Stimulated activated CD4-positive, alpha-beta T cell treated with anti-CD3 and anti-CD28 coated beads, Interleukin-2, amount 100 ng/mL, for 48 hours (primary cell): ENCODE measurements around the gene SETBP1.

Experiments
- DNase-seq, 2 donors: peaks; one replicate each; pipeline ENCODE4 v3.0.0-alpha.2; 2020

The SETBP1 gene

DNA sequence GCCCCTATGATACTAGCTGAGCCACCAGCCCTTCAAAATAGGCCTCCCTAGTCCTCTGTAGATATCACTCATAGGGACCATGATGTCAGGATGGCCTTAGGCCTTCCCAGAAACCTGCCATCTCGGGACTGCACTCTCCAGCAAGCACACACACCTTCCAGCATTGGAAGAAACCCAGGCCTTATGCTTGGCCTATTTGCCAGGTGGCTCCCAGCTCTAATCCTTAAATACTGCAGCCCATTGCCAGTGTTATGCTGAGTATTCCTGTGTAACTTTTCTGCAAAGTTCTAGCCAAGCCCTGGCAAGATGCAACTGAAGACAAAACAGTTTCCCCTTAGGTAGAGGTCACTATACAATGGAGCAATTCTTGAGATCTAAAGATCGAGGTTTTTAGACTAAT lies 316.5 kb downstream of the SETBP1 start:
- DNase-seq: no peak

DNA sequence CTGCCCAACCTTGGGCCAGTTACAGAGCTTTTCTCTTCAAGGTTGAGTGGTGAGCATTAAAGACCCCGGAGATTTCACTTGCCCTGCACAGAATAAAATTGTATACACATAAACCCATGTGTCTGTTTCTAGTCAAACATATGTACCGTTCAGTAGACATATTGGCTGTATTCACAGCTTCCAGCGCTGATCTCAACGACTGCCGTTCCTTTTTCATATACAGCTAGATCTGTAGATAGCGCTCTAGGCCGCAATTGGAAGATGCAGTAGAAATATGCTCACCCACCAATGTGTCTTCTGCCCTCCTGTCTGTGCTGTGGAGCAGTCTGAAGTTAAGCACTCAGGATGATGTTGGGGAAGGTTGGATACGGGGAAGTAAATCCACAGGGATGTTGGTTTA lies 317.7 kb downstream of the SETBP1 start:
- no peak for DNase-seq

DNA sequence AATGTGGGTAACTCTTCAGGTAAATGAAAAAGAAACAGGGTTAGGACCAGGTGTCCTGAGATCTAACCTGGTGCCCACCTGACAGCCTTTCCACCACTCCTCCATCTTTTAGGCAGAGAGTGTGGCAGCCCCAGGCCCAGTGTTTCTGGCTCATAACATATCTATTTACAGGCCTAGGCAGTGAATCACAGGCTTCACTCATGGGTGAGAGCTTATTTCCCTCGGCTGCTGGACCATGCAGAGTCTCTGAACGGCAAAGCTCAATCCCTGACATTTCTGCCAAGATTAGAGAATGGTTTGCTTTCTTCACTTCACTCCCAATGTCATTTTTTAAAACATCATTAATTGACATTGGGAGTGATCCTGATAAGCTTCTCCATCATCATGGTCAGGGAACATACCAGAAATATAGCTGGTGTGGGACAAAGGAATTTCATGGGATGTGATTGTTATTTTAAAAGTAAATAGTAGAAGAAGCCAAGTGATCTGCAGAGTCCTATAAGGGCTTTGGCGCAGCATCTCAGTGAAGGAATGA lies 323.9 kb downstream of the SETBP1 start:
- no peak for DNase-seq

DNA sequence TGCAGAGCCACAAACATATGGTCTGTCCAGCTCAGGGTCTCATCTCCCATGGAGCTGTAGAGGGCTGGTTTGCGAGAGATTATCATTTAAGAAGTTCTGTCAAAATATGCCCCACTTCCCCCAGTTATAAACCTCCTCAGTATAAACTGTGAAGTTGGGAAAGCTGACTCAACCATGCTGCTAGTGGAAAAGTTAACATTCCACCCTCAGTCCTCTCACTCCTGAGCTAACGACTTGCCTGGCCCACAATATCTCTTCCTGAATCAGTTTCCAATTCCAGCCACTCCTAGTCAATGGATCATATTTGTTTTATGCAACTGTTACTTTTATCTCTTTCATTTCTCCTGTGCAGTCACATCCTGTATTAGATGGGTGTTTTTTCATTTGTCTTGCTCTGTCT lies 326.2 kb downstream of the SETBP1 start:
- DNase-seq: no peak

DNA sequence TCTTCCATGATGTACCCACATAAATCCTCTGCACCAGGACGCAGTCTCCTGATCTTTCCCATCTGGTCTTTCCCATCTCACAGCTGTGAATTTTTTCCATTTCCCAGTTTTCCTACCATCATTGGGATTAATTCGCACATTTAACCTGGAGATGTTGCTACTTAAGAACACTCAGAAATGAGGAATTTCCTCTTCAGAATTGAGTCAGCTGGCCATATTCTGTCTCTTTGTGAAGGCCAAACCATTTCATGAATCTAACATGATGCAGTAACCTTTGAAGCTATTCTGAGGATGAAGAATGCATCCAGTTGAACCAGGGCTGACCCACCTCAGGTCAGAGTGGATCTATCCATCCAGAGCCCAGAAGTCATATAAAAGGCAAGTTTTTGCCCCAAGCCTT lies 326.8 kb downstream of the SETBP1 start:
- DNase-seq: no peak

DNA sequence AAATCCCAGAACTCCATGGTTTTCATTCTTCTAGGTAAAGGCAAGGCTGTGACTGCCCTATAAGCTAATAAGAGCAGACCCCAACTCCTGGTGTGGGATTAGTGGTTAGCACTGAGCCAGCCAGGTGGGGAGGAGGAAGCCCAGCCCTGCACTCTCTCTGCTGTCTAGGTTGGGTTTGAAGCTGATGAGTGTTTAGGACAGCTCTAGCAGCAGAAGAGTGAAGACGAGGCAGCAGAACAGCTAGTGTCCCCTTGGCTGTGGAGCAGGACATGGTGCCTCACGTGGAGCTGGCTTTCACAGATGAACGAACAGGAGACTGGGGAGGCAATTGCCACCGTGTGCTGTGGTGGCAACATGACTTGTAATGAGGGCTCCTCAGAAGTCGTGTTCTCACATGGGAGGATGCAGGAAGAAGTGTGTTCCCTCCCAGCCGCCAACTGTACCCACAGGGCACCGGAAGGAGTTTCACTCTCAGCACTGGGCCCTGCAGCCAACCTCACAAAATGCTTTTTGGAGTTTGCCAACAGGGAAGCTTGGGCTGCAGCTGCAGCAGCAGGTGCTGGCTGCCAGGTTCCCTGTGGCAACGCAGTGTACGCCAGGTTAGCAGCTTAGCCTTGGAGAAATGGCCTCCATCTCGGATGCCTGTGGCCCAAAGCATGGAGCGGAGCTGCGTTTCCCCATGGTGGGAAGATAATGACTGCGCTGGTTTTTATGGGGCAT lies 328.2 kb downstream of the SETBP1 start:
- no peak for DNase-seq

DNA sequence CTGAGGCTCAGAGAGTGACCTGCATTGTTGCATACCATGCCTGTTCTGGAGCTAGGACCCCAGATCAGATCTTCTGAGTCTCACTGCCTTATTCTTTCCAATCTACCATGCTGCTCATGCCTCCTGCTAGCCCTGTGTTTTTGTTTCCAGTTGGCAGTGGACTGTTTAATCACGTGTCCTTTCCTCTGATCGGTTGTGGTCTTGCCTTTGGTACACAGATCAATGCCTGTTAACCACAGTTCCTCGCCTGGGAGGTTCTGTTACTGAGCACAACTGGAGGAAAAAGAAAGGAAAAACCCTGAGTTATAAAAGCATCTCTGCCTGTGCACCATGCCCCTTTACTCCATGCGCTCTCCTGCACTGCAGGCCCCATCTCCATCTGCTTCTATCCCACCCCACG lies 329.1 kb downstream of the SETBP1 start:
- DNase-seq: no peak

DNA sequence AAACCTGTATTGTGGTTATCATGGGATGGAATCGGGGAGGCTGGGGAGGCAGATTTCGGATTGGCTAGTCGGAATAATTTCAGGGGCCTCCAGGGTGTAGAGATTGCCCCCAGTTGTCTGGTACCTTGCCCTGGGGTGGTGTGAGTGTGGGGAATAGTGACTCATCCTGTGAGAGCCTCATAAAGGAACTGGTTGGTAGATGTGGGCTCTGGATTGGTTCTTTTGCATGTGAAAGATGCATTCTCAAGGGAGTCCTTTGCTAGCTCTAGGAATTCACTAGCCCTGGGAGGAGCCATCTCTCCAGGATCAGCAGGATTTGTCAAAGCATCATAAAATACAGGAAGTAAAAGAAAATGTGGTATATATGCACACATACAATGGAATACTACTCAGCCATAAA lies 331.6 kb downstream of the SETBP1 start:
- DNase-seq: no peak

DNA sequence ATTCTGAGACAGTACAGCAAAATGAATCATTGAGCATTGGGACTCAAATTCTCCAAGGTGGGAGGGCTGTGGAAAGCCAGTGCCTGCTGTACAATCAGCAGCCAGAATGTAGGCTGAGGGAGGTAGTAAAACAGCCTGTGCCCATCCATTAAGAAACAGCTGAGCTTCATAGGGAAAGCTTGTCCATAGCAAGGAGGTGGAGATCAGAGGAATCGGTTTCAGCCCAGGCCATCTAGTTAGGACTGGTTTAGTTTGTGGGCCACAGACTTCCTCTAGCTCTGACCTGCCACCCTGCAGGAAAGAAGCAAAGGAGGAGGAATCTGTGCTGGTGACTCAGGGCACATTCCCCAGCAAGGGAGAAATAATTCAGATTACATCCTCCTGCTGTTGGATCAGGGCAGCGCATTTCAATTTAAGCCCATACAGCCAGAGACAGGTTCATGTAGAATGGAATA lies 333.4 kb downstream of the SETBP1 start:
- no peak for DNase-seq

DNA sequence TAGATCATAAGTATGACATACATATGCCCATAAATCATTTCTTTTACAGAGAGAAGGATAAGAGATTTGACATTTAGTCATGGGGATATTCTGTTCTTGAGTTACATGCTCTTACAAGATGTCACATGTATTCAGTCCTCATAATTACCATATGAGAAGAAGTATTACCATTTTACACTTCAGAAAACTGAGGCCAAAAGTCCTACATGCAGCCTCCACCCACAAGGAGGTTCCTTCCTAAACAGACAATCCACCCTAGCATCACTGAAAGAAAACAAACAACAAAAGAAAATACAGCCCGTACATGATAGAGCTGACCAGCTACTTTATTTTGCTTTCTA lies 335.1 kb downstream of the SETBP1 start:
- no peak for DNase-seq

DNA sequence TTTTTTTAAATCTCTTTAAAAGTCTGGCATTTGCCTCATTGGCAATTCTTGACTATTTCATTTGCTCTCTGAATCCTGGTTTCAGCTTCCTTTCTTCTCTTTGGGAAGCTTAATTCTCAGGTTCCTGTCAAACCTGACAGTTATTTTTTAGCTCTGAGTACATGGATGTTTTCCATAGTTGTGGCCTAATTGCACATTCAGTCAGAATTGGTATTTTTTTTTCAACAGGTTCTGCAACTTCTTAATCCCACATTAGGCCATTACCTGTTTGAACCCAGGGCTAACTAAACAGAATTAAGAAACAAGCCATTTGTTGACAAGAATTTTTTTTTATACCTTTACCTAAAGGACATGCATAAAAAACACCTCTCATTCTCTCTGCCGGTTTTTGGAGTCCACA lies 338.8 kb downstream of the SETBP1 start:
- DNase-seq: no peak

DNA sequence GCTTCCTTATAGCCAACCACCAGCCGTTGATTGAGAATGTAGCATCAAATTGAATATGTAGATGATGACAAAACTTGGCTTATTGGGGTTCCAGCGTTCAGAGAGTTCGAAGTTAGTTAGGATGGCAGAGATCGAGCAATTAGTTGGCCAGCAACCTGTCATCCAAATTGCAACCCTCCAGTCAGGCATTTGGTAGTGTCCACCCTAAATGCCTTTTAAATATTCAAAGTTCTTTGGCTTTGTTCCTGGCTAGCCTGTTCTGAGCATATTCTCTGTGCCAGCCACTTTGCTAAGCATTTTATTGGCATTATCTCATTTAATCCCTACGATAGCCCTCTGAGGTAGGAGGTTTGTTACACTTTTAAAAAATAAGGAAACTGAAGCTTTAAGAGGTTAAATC lies 342.8 kb downstream of the SETBP1 start:
- DNase-seq: no peak

DNA sequence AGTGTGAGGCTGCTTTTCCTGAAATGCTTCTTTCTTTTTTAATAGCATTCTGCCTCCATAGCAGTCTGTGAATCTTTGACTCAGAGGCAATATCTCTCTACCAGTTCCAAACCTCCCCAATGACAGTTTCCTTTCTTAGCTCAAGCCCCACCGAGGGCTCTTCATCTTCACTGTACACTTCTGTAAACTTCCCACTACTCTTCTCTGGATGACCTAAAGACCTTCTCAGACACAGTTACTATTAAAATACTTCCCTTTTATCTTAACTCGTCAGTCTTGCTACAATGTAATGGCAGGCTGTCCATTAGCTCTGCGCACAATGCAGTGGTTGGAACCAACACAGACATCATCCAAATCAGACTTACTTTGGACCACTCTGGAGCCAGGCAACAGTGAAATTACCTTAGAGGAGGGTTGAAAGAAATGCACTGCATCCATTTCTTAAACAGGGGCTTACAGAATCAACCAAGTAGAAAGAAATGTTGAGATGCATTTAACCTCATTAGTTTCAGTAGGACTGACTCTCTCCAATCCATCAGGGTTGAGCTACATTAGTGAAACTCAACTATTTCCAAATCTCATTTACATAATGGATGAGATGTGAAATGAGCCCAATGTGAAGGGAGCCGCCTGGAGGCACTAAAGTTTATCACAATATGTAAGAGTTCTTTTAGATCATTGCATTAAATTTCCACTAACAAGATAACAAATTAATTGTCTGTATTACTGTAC lies 343.8 kb downstream of the SETBP1 start:
- DNase-seq: no peak

DNA sequence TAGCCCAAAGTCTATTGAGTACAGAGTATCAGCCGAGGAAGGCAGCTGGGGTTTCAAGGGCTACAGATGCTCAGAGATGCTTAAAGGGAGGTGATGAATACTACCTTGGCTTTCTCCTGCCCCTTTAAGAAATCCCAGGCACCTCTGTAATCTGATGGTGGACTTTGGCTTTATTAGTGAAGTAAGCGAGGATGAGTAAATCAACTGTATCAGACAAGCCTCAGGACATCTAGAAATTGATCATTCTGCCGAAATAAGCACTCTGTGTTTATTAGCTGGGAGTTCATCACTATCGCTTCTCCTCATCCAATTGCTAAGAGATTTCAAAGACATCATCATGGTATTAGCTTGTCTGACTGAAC lies 344.4 kb downstream of the SETBP1 start:
- DNase-seq: no peak

DNA sequence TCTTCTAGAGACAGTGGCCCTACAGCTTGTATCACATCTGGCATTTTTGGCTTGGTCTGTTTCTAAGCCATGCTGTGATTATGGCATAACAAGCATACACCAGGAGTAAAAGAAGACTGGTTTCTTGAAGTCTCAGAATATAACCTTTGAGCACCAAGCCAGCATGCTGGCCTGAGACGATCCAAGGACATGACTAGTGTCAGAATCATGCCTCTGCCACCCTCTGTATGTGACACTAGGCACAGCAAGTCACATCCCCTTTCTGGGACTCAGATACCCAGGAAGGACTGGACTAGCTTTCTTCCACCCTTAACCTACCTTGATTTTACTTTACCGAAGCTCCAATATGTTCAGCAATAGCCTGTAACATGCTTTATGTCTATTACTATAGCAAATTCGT lies 345.5 kb downstream of the SETBP1 start:
- DNase-seq: no peak

DNA sequence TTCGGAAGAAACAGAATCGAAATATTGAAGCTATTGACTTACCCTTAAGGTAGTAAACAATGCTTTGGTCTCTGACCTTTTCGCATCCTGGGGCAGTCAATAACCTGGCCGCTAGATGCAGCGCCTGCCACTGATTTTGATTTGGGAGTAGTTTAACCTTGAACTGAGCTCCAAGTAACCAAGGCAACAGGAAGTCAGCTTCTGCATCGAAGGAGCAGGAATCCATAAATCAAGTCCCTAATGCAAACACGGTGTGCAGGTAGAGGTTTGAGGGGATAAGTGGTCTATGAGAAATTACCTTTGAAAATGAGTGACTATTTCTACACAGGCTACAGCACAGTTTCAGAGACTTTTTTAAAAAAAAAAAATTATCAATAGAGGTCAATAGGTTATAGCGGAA lies 353.5 kb downstream of the SETBP1 start:
- no peak for DNase-seq

DNA sequence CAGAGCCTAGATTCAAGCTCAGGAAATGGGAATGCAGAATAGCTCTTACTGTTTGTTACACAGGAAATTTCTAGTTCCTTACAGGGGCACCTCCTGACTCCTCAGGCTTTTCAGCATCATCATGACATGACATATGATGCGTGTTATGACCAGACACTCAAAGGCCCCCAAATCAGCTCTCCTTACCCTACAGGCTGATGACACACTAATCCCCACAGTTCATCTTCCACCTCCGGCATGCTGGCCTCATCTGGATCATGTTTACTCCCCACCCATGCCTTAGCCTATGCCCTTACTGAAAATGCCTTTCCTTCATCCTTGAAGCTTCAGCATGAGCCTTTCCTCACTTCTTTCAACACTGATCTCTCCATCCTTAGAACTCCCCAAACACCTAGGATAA lies 356.9 kb downstream of the SETBP1 start:
- no peak for DNase-seq

DNA sequence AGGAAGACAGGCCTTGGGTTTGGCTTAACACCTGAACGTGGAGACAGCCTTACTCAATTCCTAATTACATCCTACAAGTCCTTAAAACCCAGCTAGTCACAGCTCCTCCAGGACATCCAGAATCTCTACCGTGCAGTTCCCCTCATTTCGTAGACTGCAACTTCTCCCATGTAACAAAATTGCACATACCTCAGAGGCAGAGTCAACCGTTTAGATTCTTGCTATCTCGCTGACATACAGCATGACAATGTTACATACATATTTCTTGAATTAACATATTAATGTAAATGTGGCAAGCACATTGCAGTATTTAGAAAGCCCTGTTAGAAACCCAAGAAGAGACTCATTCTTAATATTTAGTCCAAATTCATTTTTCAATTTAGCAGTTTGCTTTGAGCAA lies 358.7 kb downstream of the SETBP1 start:
- no peak for DNase-seq

DNA sequence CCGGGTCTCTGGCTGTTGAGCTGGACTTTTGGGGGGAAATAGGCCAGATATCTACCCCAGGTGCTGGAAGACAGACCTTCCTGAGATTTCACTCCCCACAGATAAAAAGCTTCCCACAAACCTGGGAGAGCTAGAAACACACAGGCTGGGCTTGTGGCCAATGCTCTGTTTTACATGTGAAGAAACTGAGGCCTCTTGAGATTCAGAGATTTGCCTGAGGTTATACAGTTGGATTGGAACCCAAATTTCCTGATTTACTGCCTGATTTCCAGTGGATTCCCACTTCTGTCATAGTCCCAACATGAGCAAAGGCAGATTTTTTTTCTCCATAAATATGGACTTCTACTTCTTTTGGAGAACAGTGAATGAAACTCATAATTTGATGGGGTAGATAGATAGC lies 360.2 kb downstream of the SETBP1 start:
- DNase-seq: no peak

DNA sequence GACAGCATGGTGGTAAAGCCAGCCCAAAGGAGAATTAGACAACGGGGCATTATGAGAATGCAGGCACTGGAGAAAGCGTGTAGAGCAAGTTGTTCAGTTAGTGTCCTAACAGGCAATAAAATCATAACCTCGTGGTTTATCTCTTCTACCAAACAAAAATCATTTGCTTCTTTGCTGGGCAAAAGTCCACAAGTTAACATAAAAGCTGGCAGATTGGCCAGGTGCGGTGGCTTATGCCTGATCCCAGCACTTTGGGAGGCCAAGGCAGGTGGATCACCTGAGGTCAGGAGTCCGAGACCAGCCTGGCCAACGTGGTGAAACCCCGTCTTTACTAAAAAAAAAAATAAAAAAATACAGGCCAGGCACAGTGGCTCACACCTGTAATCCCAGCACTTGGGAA lies 364.1 kb downstream of the SETBP1 start:
- no peak for DNase-seq

DNA sequence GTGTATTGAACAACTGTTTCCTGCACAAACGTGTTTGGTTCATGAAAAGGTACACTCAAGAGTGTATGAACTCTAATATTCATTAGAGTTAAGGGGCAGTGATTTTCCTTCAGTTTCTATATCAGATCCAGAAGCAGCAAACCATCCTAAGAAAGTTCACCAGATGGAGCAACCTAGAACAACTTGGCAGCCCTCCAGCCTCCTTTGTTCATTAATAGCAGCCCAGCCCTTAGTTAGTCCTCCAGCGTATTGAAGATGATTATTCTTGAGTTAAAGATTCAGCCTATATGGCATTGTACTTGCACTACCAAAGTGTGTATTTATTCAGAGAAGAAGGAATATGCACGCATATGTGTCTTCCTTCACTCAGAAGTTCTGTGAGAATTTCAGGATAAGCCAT lies 365.5 kb downstream of the SETBP1 start:
- no peak for DNase-seq

DNA sequence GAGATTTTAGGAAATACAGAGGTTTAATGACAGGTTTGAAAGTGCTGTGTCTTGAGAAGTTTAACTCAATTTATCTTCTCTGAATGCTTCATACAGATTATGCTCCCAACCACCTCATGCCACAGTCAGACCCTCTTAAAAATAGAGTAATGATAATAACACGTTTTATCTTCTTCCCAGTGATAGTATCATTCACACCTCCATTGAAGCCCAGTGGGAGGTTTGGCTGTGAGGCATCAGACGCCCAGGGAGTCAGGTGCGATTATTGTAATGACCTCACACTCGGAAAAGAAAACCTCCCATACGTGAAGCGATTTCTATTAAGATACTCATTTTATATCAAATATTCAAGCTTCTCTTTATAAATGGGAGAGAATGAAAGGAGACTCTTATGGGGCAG lies 366.3 kb downstream of the SETBP1 start:
- DNase-seq: no peak

DNA sequence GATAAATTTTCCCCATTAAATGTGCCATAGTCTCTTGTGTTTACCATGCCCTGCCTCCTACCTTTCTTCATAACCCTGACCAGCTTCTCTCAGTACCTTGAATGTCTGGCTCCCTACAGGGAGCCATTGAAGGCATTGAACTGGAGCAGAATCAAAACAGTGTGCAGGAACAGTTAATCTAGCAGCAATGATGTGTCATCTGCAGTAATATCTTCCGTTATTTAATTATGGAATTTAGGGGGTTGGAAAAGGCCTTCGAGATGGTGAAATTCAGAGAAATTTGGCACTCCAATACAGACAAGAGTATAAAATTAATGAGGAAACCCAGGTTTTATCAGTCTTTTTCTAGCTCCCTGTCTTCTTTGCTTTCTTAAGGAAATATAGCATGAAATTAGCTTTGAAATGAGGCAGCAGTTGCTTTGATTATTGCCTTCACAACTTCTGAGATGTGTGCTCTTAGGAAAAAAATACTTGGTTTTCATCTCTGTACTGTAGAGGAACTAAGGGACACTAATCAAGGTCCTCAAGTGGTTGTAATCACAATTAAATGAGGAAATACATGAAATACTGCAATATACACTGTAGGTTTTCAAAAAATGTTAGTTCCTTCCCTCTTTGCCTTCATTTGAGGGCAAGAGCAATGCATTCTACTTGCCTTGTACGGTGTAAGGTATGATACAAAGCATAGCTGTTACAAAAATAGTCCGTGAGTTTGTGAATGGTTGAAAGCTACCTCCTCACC lies 369.1 kb downstream of the SETBP1 start:
- DNase-seq: no peak
